Activated B cell treated with CpG ODN at 0.5 μM for 24 hours (primary cell): ENCODE data around the gene HPN. TPM values are rescaled to one million over a fixed set of nuclear protein-coding genes. Genes with fewer than 3 reads are reported as not detected.

ENCODE experiments used
- ATAC-seq: fragments of 200-7000 bp; cut with Tn5 transposase; one replicate; pipeline ENCODE4 v1.10.0; 2021; ENCODE audit warnings: low read depth, mild to moderate bottlenecking, moderate library complexity
- CTCF ChIA-PET: fragments of 350-600 bp; sonication (Branson Sonifier 250); formaldehyde crosslinking; loops from one replicate; lab custom pipeline; 2021; ENCODE audit warnings: antibody characterized with exemption; lab: Charles Lee
- POLR2A ChIA-PET: fragments of 350-600 bp; sonication (Branson Sonifier 250); formaldehyde crosslinking; loops from one replicate; lab custom pipeline; 2021; ENCODE audit warnings: antibody characterized with exemption; lab: Charles Lee
- DNase-seq: peaks from one replicate; pipeline ENCODE4 v3.0.0; 2022
- H3K27ac Mint-ChIP-seq: one replicate; pipeline ENCODE4 v1.8.0; 2020; ENCODE audit warnings: mixed read lengths
- H3K27me3 Mint-ChIP-seq: one replicate; pipeline ENCODE4 v1.8.0; 2021; ENCODE audit warnings: mixed read lengths
- H3K36me3 Mint-ChIP-seq: one replicate; pipeline ENCODE4 v1.8.0; 2021; ENCODE audit warnings: low read depth, mixed read lengths
- H3K4me1 Mint-ChIP-seq: one replicate; pipeline ENCODE4 v1.8.0; 2021; ENCODE audit warnings: mixed read lengths
- H3K4me3 Mint-ChIP-seq: one replicate; pipeline ENCODE4 v1.8.0; 2020; ENCODE audit warnings: mild to moderate bottlenecking, mixed read lengths
- H3K9me3 Mint-ChIP-seq: one replicate; pipeline ENCODE4 v1.8.0; 2020; ENCODE audit warnings: mixed read lengths
- CTCF ChIP-seq: fragments of 200-600 bp; IDR thresholded peaks from one replicate; pipeline ENCODE4 v1.8.0; 2022; ENCODE audit warnings: antibody characterized with exemption, mild to moderate bottlenecking
- intact Hi-C: fragments of 100-400 bp; cut with micrococcal nuclease; formaldehyde crosslinking; loops from one replicate; pipeline ENCODE4 v1.15.1; 2024
- total RNA-seq: library from RNA; stranded (reverse); gene quantifications from 2 replicates; pipeline ENCODE4 v1.2.3, GENCODE V29; 2022

The HPN gene
- total RNA-seq, 1 donor from 2014 or later, result not detected

GRCh38 chr19:35044317-35045117 is 3.0 kb downstream of the HPN start:
- DNase-seq (peak; percentile 49), ATAC-seq (no peak)
- H3K4me3 Mint-ChIP-seq, result no peak overlapping the region
- POLR2A ChIA-PET, result no interaction called here
- peaks cover 33% of the 10 kb centered on the region for H3K4me1 Mint-ChIP-seq
- no peak overlapping the region for H3K27ac Mint-ChIP-seq
- CTCF ChIA-PET, result interaction anchor here (0.6 to 1.7 kb wide), 11 partner anchors 11 to 171 kb away, joined by 3 to 8 read pairs (median 3); partner anchors contain the start of gene ZNF792
- peaks cover 3% of the 10 kb centered on the region for H3K27me3 Mint-ChIP-seq
- no peaks in the 10 kb centered on the region for H3K9me3 Mint-ChIP-seq
- no peaks in the 10 kb centered on the region for H3K36me3 Mint-ChIP-seq
- intact Hi-C loops, result loop anchor here (1.0 to 2.0 kb wide), 2 partner anchors 46 to 72 kb away; no protein-coding TSS in a partner anchor
- TF ChIP-seq CTCF, result peak; percentile 92

GRCh38 chr19:35045667-35046300 is 4.3 kb downstream of the HPN start:
- H3K36me3 Mint-ChIP-seq, result no peaks in the 10 kb centered on the region
- H3K9me3 Mint-ChIP-seq, result no peaks in the 10 kb centered on the region
- POLR2A ChIA-PET, result interaction anchor here (0.6 kb wide), 1 partner anchor 47 kb away, joined by 3 read pairs; no protein-coding TSS in a partner anchor

GRCh38 chr19:35046461-35046860 is 4.9 kb downstream of the HPN start:
- intact Hi-C loops, result no loop called here
- CTCF ChIA-PET, result interaction anchor here (0.7 to 2.4 kb wide), 4 partner anchors 8 to 45 kb away, joined by 3 to 6 read pairs (median 4); no protein-coding TSS in a partner anchor
- ATAC-seq, result no peak
- H3K36me3 Mint-ChIP-seq, result no peaks in the 10 kb centered on the region
- POLR2A ChIA-PET, result interaction anchor here (0.6 kb wide), 1 partner anchor 48 kb away, joined by 3 read pairs; no protein-coding TSS in a partner anchor
- no peak overlapping the region for H3K27ac Mint-ChIP-seq
- DNase-seq, result no peak
- TF ChIP-seq CTCF, result no peak
- peaks cover 3% of the 10 kb centered on the region for H3K27me3 Mint-ChIP-seq
- H3K4me1 Mint-ChIP-seq, result peaks cover 19% of the 10 kb centered on the region
- H3K9me3 Mint-ChIP-seq, result no peaks in the 10 kb centered on the region
- H3K4me3 Mint-ChIP-seq, result no peak overlapping the region

More at GRCh38 chr19:35045667-35046300, 4.3 kb downstream of the HPN start:
- ATAC-seq, result peak; percentile 90
- H3K27me3 Mint-ChIP-seq, result peaks cover 3% of the 10 kb centered on the region
- CTCF ChIA-PET, result interaction anchor here (0.7 to 2.4 kb wide), 4 partner anchors 7 to 45 kb away, joined by 3 to 6 read pairs (median 4); no protein-coding TSS in a partner anchor
- no peak overlapping the region for H3K27ac Mint-ChIP-seq
- H3K4me3 Mint-ChIP-seq, result no peak overlapping the region
- H3K4me1 Mint-ChIP-seq, result peaks cover 24% of the 10 kb centered on the region
- intact Hi-C loops, result loop anchor here (1.0 to 2.0 kb wide), 2 partner anchors 45 to 73 kb away; no protein-coding TSS in a partner anchor
- TF ChIP-seq CTCF, result no peak
- DNase-seq, result no peak

GRCh38 chr19:35048911-35049411 is 7.4 kb downstream of the HPN start:
- POLR2A ChIA-PET, result interaction anchor here (0.5 kb wide), 1 partner anchor 153 kb away, joined by 4 read pairs; no protein-coding TSS in a partner anchor
- ATAC-seq, result no peak
- H3K4me3 Mint-ChIP-seq, result no peak overlapping the region

More at GRCh38 chr19:35048911-35049411, 7.4 kb downstream of the HPN start:
- no peak for DNase-seq
- Mint-ChIP-seq H3K27ac (no peak overlapping the region), H3K27me3 (peaks cover 3% of the 10 kb centered on the region), H3K9me3 (no peaks in the 10 kb centered on the region), H3K36me3 (no peaks in the 10 kb centered on the region), H3K4me1 (peaks cover 14% of the 10 kb centered on the region)
- CTCF ChIA-PET, result no interaction called here
- no peak for TF ChIP-seq CTCF
- intact Hi-C loops, result no loop called here
